ENCODE measurements around the gene SOX15. TPM values are rescaled to one million over a fixed set of nuclear protein-coding genes. Genes with fewer than 3 reads are reported as not detected.

Gene SOX15
- total RNA-seq, 1 donor from 2014 or later = 0.51 TPM

DNA sequence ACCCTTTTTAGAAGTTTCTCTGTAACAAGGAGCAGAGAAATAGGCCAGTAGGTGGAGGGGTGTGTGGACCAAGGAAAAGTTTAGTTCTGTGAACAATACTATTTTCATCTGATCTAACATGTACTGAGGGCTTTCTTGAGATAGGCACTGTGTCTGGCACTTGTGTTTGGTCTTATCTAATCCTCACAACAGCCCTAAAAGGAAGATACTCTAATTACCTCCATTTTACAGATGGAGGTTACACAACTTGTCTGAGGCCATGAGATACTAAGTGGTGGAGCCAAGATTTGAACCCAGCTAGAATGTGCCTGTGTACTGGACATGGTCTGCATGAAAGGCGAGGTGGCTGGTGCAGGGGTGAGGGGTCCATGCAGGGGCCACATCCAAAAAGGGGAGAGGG is 36.5 kb downstream of the SOX15 start:
- no peak overlapping the region for H3K9ac ChIP-seq
- Mint-ChIP-seq H3K27ac (no peak overlapping the region), H3K4me3 (peak overlapping the region; percentile 12), H3K27me3 (ENCODE audit: insufficient read depth, low read depth) (peaks cover 16% of the 10 kb centered on the region), H3K9me3 (no peaks in the 10 kb centered on the region), H3K36me3 (no peaks in the 10 kb centered on the region), H3K4me1 (peaks cover 15% of the 10 kb centered on the region)
- H2AFZ ChIP-seq (replicated peaks) = no peak overlapping the region
- H3K36me3 ChIP-seq = no peaks in the 10 kb centered on the region
- H3K4me1 ChIP-seq = peaks cover 13% of the 10 kb centered on the region
- H3K9me3 ChIP-seq (ENCODE audit: low read depth) = no peaks in the 10 kb centered on the region
- no peak overlapping the region for H3K4me2 ChIP-seq
- no peaks in the 10 kb centered on the region for H4K20me1 ChIP-seq (ENCODE audit: low read depth)
- DNase-seq (ENCODE audit: low spot score) = no peak
- peaks cover 8% of the 10 kb centered on the region for H3K27me3 ChIP-seq
- TF ChIP-seq EZH2 (IDR thresholded peaks at IDR 0.05) (no peak), EZH2phosphoT487 (IDR thresholded peaks at IDR 0.05) (no peak)
- TF ChIP-seq, protein P1, sequence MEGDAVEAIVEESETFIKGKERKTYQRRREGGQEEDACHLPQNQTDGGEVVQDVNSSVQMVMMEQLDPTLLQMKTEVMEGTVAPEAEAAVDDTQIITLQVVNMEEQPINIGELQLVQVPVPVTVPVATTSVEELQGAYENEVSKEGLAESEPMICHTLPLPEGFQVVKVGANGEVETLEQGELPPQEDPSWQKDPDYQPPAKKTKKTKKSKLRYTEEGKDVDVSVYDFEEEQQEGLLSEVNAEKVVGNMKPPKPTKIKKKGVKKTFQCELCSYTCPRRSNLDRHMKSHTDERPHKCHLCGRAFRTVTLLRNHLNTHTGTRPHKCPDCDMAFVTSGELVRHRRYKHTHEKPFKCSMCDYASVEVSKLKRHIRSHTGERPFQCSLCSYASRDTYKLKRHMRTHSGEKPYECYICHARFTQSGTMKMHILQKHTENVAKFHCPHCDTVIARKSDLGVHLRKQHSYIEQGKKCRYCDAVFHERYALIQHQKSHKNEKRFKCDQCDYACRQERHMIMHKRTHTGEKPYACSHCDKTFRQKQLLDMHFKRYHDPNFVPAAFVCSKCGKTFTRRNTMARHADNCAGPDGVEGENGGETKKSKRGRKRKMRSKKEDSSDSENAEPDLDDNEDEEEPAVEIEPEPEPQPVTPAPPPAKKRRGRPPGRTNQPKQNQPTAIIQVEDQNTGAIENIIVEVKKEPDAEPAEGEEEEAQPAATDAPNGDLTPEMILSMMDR (IDR thresholded peaks at IDR 0.05) = no peak
- no peak overlapping the region for H3K4me3 ChIP-seq
- no peak overlapping the region for H3K27ac ChIP-seq
- H3F3A ChIP-seq (ENCODE audit: low read depth) = peaks cover 38% of the 10 kb centered on the region
- no peaks in the 10 kb centered on the region for H3K79me2 ChIP-seq (ENCODE audit: low read depth)

DNA sequence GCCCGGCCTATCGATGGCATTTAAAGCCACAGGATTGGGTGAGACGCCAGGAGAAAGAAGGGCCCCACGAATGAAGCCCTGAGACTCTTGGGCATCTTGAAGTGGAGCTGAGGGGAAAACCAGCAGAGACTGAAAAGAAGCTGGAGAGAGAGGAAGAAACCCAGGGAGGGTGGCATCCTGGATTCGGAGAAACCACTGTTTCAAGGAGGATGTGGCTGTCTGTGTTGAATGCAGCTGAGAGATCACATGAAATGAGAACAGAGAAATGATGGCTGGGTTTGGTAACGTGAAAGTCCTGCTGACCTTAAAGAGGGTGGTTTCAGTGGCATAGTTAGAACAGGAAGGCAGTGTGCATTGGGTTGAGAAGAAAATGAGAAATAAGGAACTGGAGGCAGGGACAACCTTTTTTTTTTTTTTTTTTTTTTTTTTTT is 37.3 kb downstream of the SOX15 start:
- Histone ChIP-seq H4K20me1 (ENCODE audit: low read depth) (no peaks in the 10 kb centered on the region), H3K27me3 (peaks cover 15% of the 10 kb centered on the region), H3K27ac (no peak overlapping the region), H3K4me3 (no peak overlapping the region), H3K79me2 (ENCODE audit: low read depth) (no peaks in the 10 kb centered on the region), H3K4me1 (peaks cover 9% of the 10 kb centered on the region), H2AFZ (replicated peaks) (no peak overlapping the region), H3K4me2 (no peak overlapping the region), H3F3A (ENCODE audit: low read depth) (peaks cover 37% of the 10 kb centered on the region), H3K36me3 (no peaks in the 10 kb centered on the region), H3K9me3 (ENCODE audit: low read depth) (no peaks in the 10 kb centered on the region), H3K9ac (no peak overlapping the region)
- Mint-ChIP-seq H3K27ac (no peak overlapping the region), H3K36me3 (no peaks in the 10 kb centered on the region), H3K4me3 (no peak overlapping the region), H3K9me3 (no peaks in the 10 kb centered on the region), H3K4me1 (peaks cover 14% of the 10 kb centered on the region), H3K27me3 (ENCODE audit: insufficient read depth, low read depth) (peaks cover 20% of the 10 kb centered on the region)
- no peak for DNase-seq (ENCODE audit: low spot score)
- TF ChIP-seq, protein P1 (IDR thresholded peaks at IDR 0.05) = no peak
- TF ChIP-seq EZH2 (IDR thresholded peaks at IDR 0.05) = no peak
- no peak for TF ChIP-seq EZH2phosphoT487 (IDR thresholded peaks at IDR 0.05)

DNA sequence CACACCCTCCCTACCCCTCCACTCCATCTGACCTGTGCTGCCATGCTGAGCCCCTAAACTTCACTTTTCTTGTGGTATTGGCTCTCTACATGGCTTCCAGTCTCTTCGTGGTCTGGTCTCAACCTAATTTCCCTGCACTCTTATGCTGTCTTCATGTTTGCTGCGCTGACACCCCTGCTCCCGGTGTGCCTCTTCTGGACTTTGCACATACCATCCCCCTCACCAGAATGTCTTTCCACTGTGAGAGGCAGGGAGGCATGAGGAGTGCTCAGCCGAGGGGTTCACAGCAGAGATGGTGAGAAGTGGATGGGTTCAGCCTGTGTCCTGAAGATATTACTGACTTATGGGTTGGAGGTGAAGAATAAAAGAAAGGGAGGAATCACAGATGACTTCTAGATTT is 38.5 kb downstream of the SOX15 start:
- Histone ChIP-seq H3K4me2 (no peak overlapping the region), H3K79me2 (ENCODE audit: low read depth) (no peaks in the 10 kb centered on the region), H2AFZ (replicated peaks) (no peak overlapping the region), H3F3A (ENCODE audit: low read depth) (peaks cover 26% of the 10 kb centered on the region), H3K9ac (no peak overlapping the region), H3K36me3 (no peaks in the 10 kb centered on the region), H3K4me3 (no peak overlapping the region), H4K20me1 (ENCODE audit: low read depth) (no peaks in the 10 kb centered on the region), H3K4me1 (peaks cover 3% of the 10 kb centered on the region), H3K27ac (no peak overlapping the region), H3K9me3 (ENCODE audit: low read depth) (no peaks in the 10 kb centered on the region), H3K27me3 (peaks cover 22% of the 10 kb centered on the region)
- TF ChIP-seq EZH2 (IDR thresholded peaks at IDR 0.05) = no peak
- no peak overlapping the region for H3K27ac Mint-ChIP-seq
- peaks cover 20% of the 10 kb centered on the region for H3K27me3 Mint-ChIP-seq (ENCODE audit: insufficient read depth, low read depth)
- H3K4me1 Mint-ChIP-seq = peaks cover 14% of the 10 kb centered on the region
- no peaks in the 10 kb centered on the region for H3K9me3 Mint-ChIP-seq
- no peak for DNase-seq (ENCODE audit: low spot score)
- H3K36me3 Mint-ChIP-seq = no peaks in the 10 kb centered on the region
- H3K4me3 Mint-ChIP-seq = no peak overlapping the region

GRCh38 chr17:7550344-7550743 is 39.5 kb downstream of the SOX15 start:
- TF ChIP-seq EZH2phosphoT487 (IDR thresholded peaks at IDR 0.05) (no peak), EZH2 (IDR thresholded peaks at IDR 0.05) (no peak)
- TF ChIP-seq, protein P1 (IDR thresholded peaks at IDR 0.05) = no peak
- H3K9me3 Mint-ChIP-seq = no peaks in the 10 kb centered on the region
- Histone ChIP-seq H3K4me2 (no peak overlapping the region), H2AFZ (replicated peaks) (no peak overlapping the region), H3K36me3 (no peaks in the 10 kb centered on the region), H3K27me3 (peaks cover 22% of the 10 kb centered on the region), H4K20me1 (ENCODE audit: low read depth) (no peaks in the 10 kb centered on the region), H3K9ac (no peak overlapping the region), H3K9me3 (ENCODE audit: low read depth) (no peaks in the 10 kb centered on the region), H3K27ac (no peak overlapping the region), H3K4me3 (no peak overlapping the region), H3K79me2 (ENCODE audit: low read depth) (no peaks in the 10 kb centered on the region), H3K4me1 (peaks cover 3% of the 10 kb centered on the region), H3F3A (ENCODE audit: low read depth) (peaks cover 21% of the 10 kb centered on the region)
- no peak overlapping the region for H3K4me3 Mint-ChIP-seq
- no peak overlapping the region for H3K27ac Mint-ChIP-seq
- H3K36me3 Mint-ChIP-seq = no peaks in the 10 kb centered on the region
- DNase-seq (ENCODE audit: low spot score) = no peak
- peaks cover 12% of the 10 kb centered on the region for H3K4me1 Mint-ChIP-seq
- peaks cover 19% of the 10 kb centered on the region for H3K27me3 Mint-ChIP-seq (ENCODE audit: insufficient read depth, low read depth)

Data from neural progenitor cell (in vitro differentiated cells).